Lower lobe of right lung (tissue), 2 donors: ENCODE results near the gene DUOX1. TPM values are rescaled to one million over a fixed set of nuclear protein-coding genes. Genes with fewer than 3 reads are reported as not detected.
"Not testable (repeated sequence)": the region's sequence is repeated elsewhere in the genome, so short reads cannot be mapped to it uniquely, and the experiment has no call there.

Experiments
- ATAC-seq, 2 donors: fragments of 200-7000 bp; cut with Tn5 transposase; one replicate each; pipeline ENCODE4 v1.9.1; 2020 to 2022; ENCODE audit warnings: mild to moderate bottlenecking in 2 of 2, moderate library complexity in 2 of 2
- DNase-seq: peaks from one replicate; pipeline ENCODE4 v3.0.0-alpha.2; 2020
- H3K27ac ChIP-seq: fragments of 200-600 bp; one replicate; pipeline ENCODE4 v1.8.0; 2022
- H3K27me3 ChIP-seq: fragments of 200-600 bp; one replicate; pipeline ENCODE4 v1.8.0; 2022; ENCODE audit warnings: low read depth
- H3K36me3 ChIP-seq: fragments of 200-600 bp; one replicate; pipeline ENCODE4 v1.8.0; 2022; ENCODE audit warnings: mild to moderate bottlenecking
- H3K4me1 ChIP-seq: fragments of 200-600 bp; one replicate; pipeline ENCODE4 v1.8.0; 2022
- H3K4me3 ChIP-seq: fragments of 200-600 bp; one replicate; pipeline ENCODE4 v1.8.0; 2022; ENCODE audit warnings: mild to moderate bottlenecking
- H3K9me3 ChIP-seq: fragments of 200-600 bp; one replicate; pipeline ENCODE4 v1.8.0; 2022
- CTCF ChIP-seq: fragments of 200-600 bp; IDR thresholded peaks from one replicate; pipeline ENCODE4 v1.8.0; 2022; ENCODE audit warnings: antibody characterized with exemption, mild to moderate bottlenecking
- intact Hi-C: fragments of 100-400 bp; cut with DNase I; formaldehyde crosslinking; loops from one replicate; pipeline ENCODE4 v1.11.0; 2022
- total RNA-seq: library from RNA; stranded (reverse); fragmentation: NEBNext Ultra II Directional; extraction: Animal tissue kit (Norgen Biotek cat#: 25700); gene quantifications from one replicate; pipeline ENCODE4 v1.2.1, GENCODE V29; 2021
- donor health status: DM: no; HTN: yes; CAD: no; lungs with severe emphysema.

Gene DUOX1
- total RNA-seq, 1 donor from 2014 or later = 317 TPM

GRCh38 chr15:45134046-45134445 is 4.3 kb downstream of the DUOX1 start:
- H3K9me3 ChIP-seq = no peaks in the 10 kb centered on the region
- peaks cover 35% of the 10 kb centered on the region for H3K4me1 ChIP-seq
- peak; percentile 40 for DNase-seq
- peaks cover 52% of the 10 kb centered on the region for H3K27me3 ChIP-seq
- no peaks in the 10 kb centered on the region for H3K36me3 ChIP-seq
- intact Hi-C loops = no loop called here
- ATAC-seq = no peak
- H3K27ac ChIP-seq = peak overlapping the region; percentile 31
- no peak for TF ChIP-seq CTCF
- H3K4me3 ChIP-seq = peak overlapping the region; percentile 14

- peak overlapping the region; percentile 35 for H3K4me3 ChIP-seq
- ATAC-seq = peak in 1 of 2 donors; percentile 4
- H3K27ac ChIP-seq = no peak overlapping the region
- peaks cover 35% of the 10 kb centered on the region for H3K4me1 ChIP-seq
- no peaks in the 10 kb centered on the region for H3K9me3 ChIP-seq
- intact Hi-C loops = no loop called here
- DNase-seq = peak; percentile 70
- H3K27me3 ChIP-seq = peaks cover 43% of the 10 kb centered on the region
- TF ChIP-seq CTCF = no peak
- no peaks in the 10 kb centered on the region for H3K36me3 ChIP-seq
These were observed 5.1 kb downstream of the DUOX1 start for GRCh38 chr15:45134682-45135604.

- DNase-seq, H3K27ac ChIP-seq, H3K36me3 ChIP-seq, H3K4me3 ChIP-seq, ATAC-seq, intact Hi-C loops, H3K9me3 ChIP-seq: not testable (repeated sequence)
- H3K4me1 ChIP-seq = peaks cover 41% of the 10 kb centered on the region
- H3K27me3 ChIP-seq = peaks cover 34% of the 10 kb centered on the region
These were observed 6.0 kb downstream of the DUOX1 start for GRCh38 chr15:45135705-45136377.

- DNase-seq = no peak
- Histone ChIP-seq H3K27me3 (peaks cover 33% of the 10 kb centered on the region), H3K36me3 (peaks cover 10% of the 10 kb centered on the region), H3K9me3 (no peaks in the 10 kb centered on the region), H3K27ac (no peak overlapping the region), H3K4me1 (peaks cover 44% of the 10 kb centered on the region), H3K4me3 (no peak overlapping the region)
- ATAC-seq = no peak
- intact Hi-C loops = no loop called here
- no peak for TF ChIP-seq CTCF
These were observed 6.6 kb downstream of the DUOX1 start for GRCh38 chr15:45136378-45136764.

GRCh38 chr15:45137703-45138102 is 7.9 kb downstream of the DUOX1 start:
- Histone ChIP-seq H3K4me1 (peaks cover 35% of the 10 kb centered on the region), H3K36me3 (peaks cover 12% of the 10 kb centered on the region), H3K4me3 (no peak overlapping the region), H3K9me3 (no peaks in the 10 kb centered on the region), H3K27ac (no peak overlapping the region), H3K27me3 (peaks cover 33% of the 10 kb centered on the region)
- intact Hi-C loops = no loop called here
- ATAC-seq = no peak
- no peak for TF ChIP-seq CTCF
- DNase-seq = no peak
